ENCODE measurements around the gene MEF2C.

DNA sequence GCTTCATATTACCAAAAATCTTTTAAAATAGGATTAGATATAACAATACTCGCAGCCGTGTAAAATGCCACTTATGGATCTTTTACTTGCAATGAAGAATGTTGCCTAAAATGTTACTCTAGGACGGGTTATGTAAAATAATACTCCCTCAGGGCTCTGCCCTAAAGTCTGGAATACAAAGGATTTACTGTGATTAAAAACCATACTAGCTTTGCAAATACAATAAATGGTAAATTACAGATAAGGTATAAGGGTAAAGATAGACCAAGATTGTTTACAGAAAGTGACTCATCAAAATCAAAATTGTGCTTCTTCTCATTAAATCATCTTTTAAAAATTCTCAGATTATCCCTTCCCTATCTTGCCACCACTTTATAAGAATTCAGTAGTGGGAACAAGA is 163.6 kb downstream of the MEF2C start:
- TF ChIP-seq, protein P1, sequence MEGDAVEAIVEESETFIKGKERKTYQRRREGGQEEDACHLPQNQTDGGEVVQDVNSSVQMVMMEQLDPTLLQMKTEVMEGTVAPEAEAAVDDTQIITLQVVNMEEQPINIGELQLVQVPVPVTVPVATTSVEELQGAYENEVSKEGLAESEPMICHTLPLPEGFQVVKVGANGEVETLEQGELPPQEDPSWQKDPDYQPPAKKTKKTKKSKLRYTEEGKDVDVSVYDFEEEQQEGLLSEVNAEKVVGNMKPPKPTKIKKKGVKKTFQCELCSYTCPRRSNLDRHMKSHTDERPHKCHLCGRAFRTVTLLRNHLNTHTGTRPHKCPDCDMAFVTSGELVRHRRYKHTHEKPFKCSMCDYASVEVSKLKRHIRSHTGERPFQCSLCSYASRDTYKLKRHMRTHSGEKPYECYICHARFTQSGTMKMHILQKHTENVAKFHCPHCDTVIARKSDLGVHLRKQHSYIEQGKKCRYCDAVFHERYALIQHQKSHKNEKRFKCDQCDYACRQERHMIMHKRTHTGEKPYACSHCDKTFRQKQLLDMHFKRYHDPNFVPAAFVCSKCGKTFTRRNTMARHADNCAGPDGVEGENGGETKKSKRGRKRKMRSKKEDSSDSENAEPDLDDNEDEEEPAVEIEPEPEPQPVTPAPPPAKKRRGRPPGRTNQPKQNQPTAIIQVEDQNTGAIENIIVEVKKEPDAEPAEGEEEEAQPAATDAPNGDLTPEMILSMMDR (IDR thresholded peaks at IDR 0.05): no peak
- TF ChIP-seq POLR2A (IDR thresholded peaks at IDR 0.05): no peak
